ENCODE measurements around the gene KCTD17. TPM values are rescaled to one million over a fixed set of nuclear protein-coding genes. Genes with fewer than 3 reads are reported as not detected.

KCTD17 gene
- total RNA-seq, 2 experiments from 2014 or later, result 25.7 to 29.7 TPM

- CTCF ChIA-PET, result interaction anchor here (0.8 to 1.8 kb wide), 4 partner anchors 16 to 139 kb away, joined by 3 to 7 read pairs (median 6); partner anchors contain the start of gene IL2RB
- peak overlapping the region; percentile 36 for H3K27ac Mint-ChIP-seq
- H3K4me1 Mint-ChIP-seq, result peaks cover 20% of the 10 kb centered on the region
- no peaks in the 10 kb centered on the region for H3K9me3 Mint-ChIP-seq
- DNase-seq, result no peak
- no peaks in the 10 kb centered on the region for H3K36me3 Mint-ChIP-seq (ENCODE audit: low read depth)
- no peak overlapping the region for H3K4me3 Mint-ChIP-seq
- H3K27me3 Mint-ChIP-seq, result no peaks in the 10 kb centered on the region
- POLR2A ChIA-PET, result no interaction called here
These were observed 9.5 kb downstream of the KCTD17 start for GRCh38 chr22:37060801-37061610.

GRCh38 chr22:37061611-37062375 is 10.3 kb downstream of the KCTD17 start:
- Mint-ChIP-seq H3K9me3 (no peaks in the 10 kb centered on the region), H3K4me1 (peaks cover 20% of the 10 kb centered on the region), H3K27me3 (no peaks in the 10 kb centered on the region), H3K4me3 (no peak overlapping the region), H3K27ac (no peak overlapping the region), H3K36me3 (ENCODE audit: low read depth) (no peaks in the 10 kb centered on the region)
- POLR2A ChIA-PET, result no interaction called here
- CTCF ChIA-PET, result interaction anchor here (0.8 to 1.8 kb wide), 3 partner anchors 64 to 138 kb away, joined by 3 to 7 read pairs (median 6); partner anchors contain the start of gene IL2RB
- DNase-seq, result no peak

- no peak overlapping the region for H3K4me3 Mint-ChIP-seq
- DNase-seq, result no peak
- no peaks in the 10 kb centered on the region for H3K27me3 Mint-ChIP-seq
- no peak overlapping the region for H3K27ac Mint-ChIP-seq
- CTCF ChIA-PET, result no interaction called here
- POLR2A ChIA-PET, result no interaction called here
- H3K36me3 Mint-ChIP-seq (ENCODE audit: low read depth), result no peaks in the 10 kb centered on the region
- peaks cover 20% of the 10 kb centered on the region for H3K4me1 Mint-ChIP-seq
- no peaks in the 10 kb centered on the region for H3K9me3 Mint-ChIP-seq
These were observed 10.8 kb downstream of the KCTD17 start for GRCh38 chr22:37062376-37062675.

GRCh38 chr22:37062702-37063381 is 11.3 kb downstream of the KCTD17 start:
- Mint-ChIP-seq H3K36me3 (ENCODE audit: low read depth) (no peaks in the 10 kb centered on the region), H3K4me1 (peaks cover 20% of the 10 kb centered on the region), H3K27ac (no peak overlapping the region), H3K4me3 (no peak overlapping the region), H3K9me3 (no peaks in the 10 kb centered on the region), H3K27me3 (peaks cover 3% of the 10 kb centered on the region)
- POLR2A ChIA-PET, result no interaction called here
- DNase-seq, result no peak
- CTCF ChIA-PET, result no interaction called here

GRCh38 chr22:37063431-37064420 is 12.2 kb downstream of the KCTD17 start:
- no peak for DNase-seq
- H3K36me3 Mint-ChIP-seq (ENCODE audit: low read depth), result no peaks in the 10 kb centered on the region
- ChIA-PET POLR2A (no interaction called here), CTCF (interaction anchor here (0.6 to 1.1 kb wide), 2 partner anchors 18 to 196 kb away, joined by 3 read pairs; no protein-coding TSS in a partner anchor)
- H3K4me3 Mint-ChIP-seq, result no peak overlapping the region
- no peak overlapping the region for H3K27ac Mint-ChIP-seq
- H3K27me3 Mint-ChIP-seq, result peaks cover 10% of the 10 kb centered on the region
- no peaks in the 10 kb centered on the region for H3K9me3 Mint-ChIP-seq
- H3K4me1 Mint-ChIP-seq, result peaks cover 20% of the 10 kb centered on the region

- peaks cover 14% of the 10 kb centered on the region for H3K27me3 Mint-ChIP-seq
- ChIA-PET CTCF (interaction anchor here (0.6 to 1.1 kb wide), 2 partner anchors 18 to 195 kb away, joined by 3 read pairs; no protein-coding TSS in a partner anchor), POLR2A (no interaction called here)
- peaks cover 20% of the 10 kb centered on the region for H3K4me1 Mint-ChIP-seq
- H3K27ac Mint-ChIP-seq, result no peak overlapping the region
- H3K9me3 Mint-ChIP-seq, result no peaks in the 10 kb centered on the region
- H3K4me3 Mint-ChIP-seq, result no peak overlapping the region
- H3K36me3 Mint-ChIP-seq (ENCODE audit: low read depth), result no peaks in the 10 kb centered on the region
- no peak for DNase-seq
These were observed 13.0 kb downstream of the KCTD17 start for GRCh38 chr22:37064553-37064952.

DNA sequence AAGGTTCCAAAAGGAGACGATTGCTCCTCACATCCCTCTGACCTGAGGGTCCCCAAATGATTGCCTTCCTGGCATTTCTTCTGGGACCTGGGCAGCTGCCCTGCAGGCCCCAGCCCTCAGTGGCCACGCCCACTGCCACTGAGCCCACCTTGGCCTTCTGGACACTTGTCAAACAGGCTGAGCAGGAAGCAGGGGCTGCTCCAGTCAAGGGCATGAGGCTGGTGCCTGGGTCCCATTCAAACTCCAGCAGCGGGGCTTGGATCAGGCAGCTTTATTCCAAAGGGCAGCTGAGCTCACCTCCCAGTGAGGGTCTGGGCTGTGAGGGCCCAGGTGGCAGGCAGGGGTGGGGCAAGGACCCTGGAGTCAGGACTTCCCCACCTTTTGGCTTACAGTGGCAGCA is 13.6 kb downstream of the KCTD17 start:
- ChIA-PET CTCF (interaction anchor here (1.1 to 1.4 kb wide), 3 partner anchors 12 to 194 kb away, joined by 3 to 4 read pairs (median 4); no protein-coding TSS in a partner anchor), POLR2A (no interaction called here)
- no peaks in the 10 kb centered on the region for H3K9me3 Mint-ChIP-seq
- H3K4me1 Mint-ChIP-seq, result peaks cover 16% of the 10 kb centered on the region
- no peak overlapping the region for H3K4me3 Mint-ChIP-seq
- peaks cover 20% of the 10 kb centered on the region for H3K27me3 Mint-ChIP-seq
- H3K36me3 Mint-ChIP-seq (ENCODE audit: low read depth), result no peaks in the 10 kb centered on the region
- H3K27ac Mint-ChIP-seq, result no peak overlapping the region
- DNase-seq, result no peak

- H3K4me1 Mint-ChIP-seq, result peaks cover 8% of the 10 kb centered on the region
- POLR2A ChIA-PET, result no interaction called here
These were observed 14.4 kb downstream of the KCTD17 start for GRCh38 chr22:37065961-37066360.

GRCh38 chr22:37067428-37067827 is 15.9 kb downstream of the KCTD17 start:
- no peak for DNase-seq
- H3K4me1 Mint-ChIP-seq, result peaks cover 2% of the 10 kb centered on the region
- no peak overlapping the region for H3K4me3 Mint-ChIP-seq
- no peaks in the 10 kb centered on the region for H3K9me3 Mint-ChIP-seq
- peak overlapping the region; percentile 51 for H3K27ac Mint-ChIP-seq
- ChIA-PET POLR2A (no interaction called here), CTCF (interaction anchor here (1.2 kb wide), 1 partner anchor 9 kb away, joined by 3 read pairs; no protein-coding TSS in a partner anchor)
- no peaks in the 10 kb centered on the region for H3K36me3 Mint-ChIP-seq (ENCODE audit: low read depth)
- H3K27me3 Mint-ChIP-seq, result peaks cover 21% of the 10 kb centered on the region

More at GRCh38 chr22:37065961-37066360, 14.4 kb downstream of the KCTD17 start:
- Mint-ChIP-seq H3K27ac (no peak overlapping the region), H3K9me3 (no peaks in the 10 kb centered on the region), H3K36me3 (ENCODE audit: low read depth) (no peaks in the 10 kb centered on the region), H3K4me3 (no peak overlapping the region), H3K27me3 (peaks cover 21% of the 10 kb centered on the region)
- CTCF ChIA-PET, result interaction anchor here (1.4 kb wide), 3 partner anchors 11 to 133 kb away, joined by 4 to 5 read pairs (median 4); no protein-coding TSS in a partner anchor
- DNase-seq, result no peak

GRCh38 chr22:37068859-37069258 is 17.3 kb downstream of the KCTD17 start:
- H3K4me1 Mint-ChIP-seq, result peaks cover 2% of the 10 kb centered on the region
- ChIA-PET CTCF (interaction anchor here (0.6 to 0.9 kb wide), 2 partner anchors 11 to 128 kb away, joined by 3 to 4 read pairs; no protein-coding TSS in a partner anchor), POLR2A (no interaction called here)
- no peak overlapping the region for H3K4me3 Mint-ChIP-seq
- no peak for DNase-seq
- no peaks in the 10 kb centered on the region for H3K36me3 Mint-ChIP-seq (ENCODE audit: low read depth)
- no peak overlapping the region for H3K27ac Mint-ChIP-seq
- no peaks in the 10 kb centered on the region for H3K9me3 Mint-ChIP-seq
- H3K27me3 Mint-ChIP-seq, result peaks cover 21% of the 10 kb centered on the region

DNA sequence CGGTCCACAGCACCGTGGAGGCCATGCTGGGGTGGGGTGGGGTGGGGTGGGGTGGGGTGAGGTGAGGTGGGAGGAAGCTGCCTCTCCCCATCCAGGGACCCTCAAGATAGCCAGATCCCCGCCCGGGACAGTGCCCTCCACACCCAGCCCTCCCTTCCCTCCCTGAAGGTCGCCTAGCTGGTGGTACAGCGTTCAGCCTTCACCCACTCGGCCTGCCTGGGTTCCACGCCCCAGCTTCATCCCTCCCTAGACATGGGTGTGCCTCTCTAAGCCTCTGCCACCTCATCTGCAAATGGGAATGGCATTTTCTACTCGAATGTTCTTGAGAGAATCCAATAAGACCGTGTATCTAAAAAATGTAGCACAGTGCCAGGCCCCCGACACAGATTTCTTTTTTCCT is 17.8 kb downstream of the KCTD17 start:
- Mint-ChIP-seq H3K4me3 (no peak overlapping the region), H3K4me1 (peaks cover under 1% of the 10 kb centered on the region), H3K27me3 (peaks cover 21% of the 10 kb centered on the region), H3K36me3 (ENCODE audit: low read depth) (no peaks in the 10 kb centered on the region), H3K9me3 (no peaks in the 10 kb centered on the region), H3K27ac (no peak overlapping the region)
- ChIA-PET POLR2A (no interaction called here), CTCF (interaction anchor here (0.6 to 0.9 kb wide), 2 partner anchors 10 to 128 kb away, joined by 3 to 4 read pairs; no protein-coding TSS in a partner anchor)
- no peak for DNase-seq

GRCh38 chr22:37069719-37070118 is 18.2 kb downstream of the KCTD17 start:
- no peak for DNase-seq
- H3K27me3 Mint-ChIP-seq, result peaks cover 21% of the 10 kb centered on the region
- no peaks in the 10 kb centered on the region for H3K4me1 Mint-ChIP-seq
- H3K36me3 Mint-ChIP-seq (ENCODE audit: low read depth), result no peaks in the 10 kb centered on the region
- no peak overlapping the region for H3K27ac Mint-ChIP-seq
- no peaks in the 10 kb centered on the region for H3K9me3 Mint-ChIP-seq
- H3K4me3 Mint-ChIP-seq, result no peak overlapping the region
- CTCF ChIA-PET, result no interaction called here
- POLR2A ChIA-PET, result no interaction called here

All from activated CD4-positive, alpha-beta T cell treated with anti-CD3 and anti-CD28 coated beads, Interleukin-2, amount 10 ng/mL, durations not matched to agents 7 days and 5 days (primary cell).